OCI-LY3 (cell line): ENCODE results near the gene CSF2.

Source experiments
- H2AFZ ChIP-seq: fragments of 200-600, 300-600 bp; shearing (Covaris generic); 2 replicates; pipeline ENCODE4 v1.6.0; 2014; ENCODE audit warnings: antibody characterized with exemption, low read depth, low read length
- H3K27ac ChIP-seq: fragments of 200-600, 300-600 bp; sonication (generic); 2 replicates; pipeline ENCODE4 v1.5.1; 2014; ENCODE audit warnings: mild to moderate bottlenecking, low read length, moderate library complexity, mixed read lengths
- H3K27me3 ChIP-seq: fragments of 200-600, 300-600 bp; sonication (generic); 2 replicates; pipeline ENCODE4 v1.6.1; 2014; ENCODE audit warnings: low read depth, low read length, mixed read lengths
- H3K36me3 ChIP-seq: fragments of 200-600, 300-600 bp; sonication (generic); replicated peaks from 2 replicates; pipeline ENCODE3; 2014; ENCODE audit warnings: low read depth, low read length, mixed read lengths
- H3K4me1 ChIP-seq: fragments of 300-600, 200-600 bp; sonication (generic); 2 replicates; pipeline ENCODE4 v1.6.1; 2014; ENCODE audit warnings: low read length, mixed read lengths
- H3K4me2 ChIP-seq: fragments of 200-600, 300-600 bp; sonication (generic); 2 replicates; pipeline ENCODE4 v1.6.1; 2014; ENCODE audit warnings: low read length, mixed read lengths
- H3K4me3 ChIP-seq: fragments of 300-600, 200-600 bp; sonication (generic); 2 replicates; pipeline ENCODE4 v1.5.1; 2014; ENCODE audit warnings: antibody characterized with exemption, mild to moderate bottlenecking, low read length, moderate library complexity
- H3K79me2 ChIP-seq: fragments of 300-600, 200-600 bp; shearing (Covaris generic); 2 replicates; pipeline ENCODE4 v1.6.1; 2014; ENCODE audit warnings: mild to moderate bottlenecking, low read length, mixed read lengths
- H3K9ac ChIP-seq: fragments of 300-600, 200-600 bp; shearing (Covaris generic); 2 replicates; pipeline ENCODE4 v1.6.0; 2014; ENCODE audit warnings: mild to moderate bottlenecking, low read length, moderate library complexity
- H3K9me3 ChIP-seq: fragments of 200-600, 300-600 bp; shearing (Covaris generic); 2 replicates; pipeline ENCODE4 v1.6.1; 2014; ENCODE audit warnings: low read length, mixed read lengths; ENCODE audit not compliant: insufficient read depth
- H4K20me1 ChIP-seq: fragments of 200-600, 300-600 bp; sonication (generic); 2 replicates; pipeline ENCODE4 v1.6.1; 2016; ENCODE audit warnings: low read length, mixed read lengths; ENCODE audit not compliant: insufficient read depth
- CTCF ChIP-seq: fragments of 200-600, 300-600 bp; sonication (generic); IDR thresholded peaks from 2 replicates; pipeline ENCODE4 v1.5.1; 2014; ENCODE audit warnings: antibody characterized with exemption, low read length, low read depth
- EZH2phosphoT487 ChIP-seq: fragments of 200-600 bp; shearing (Covaris generic); IDR thresholded peaks from 2 replicates; pipeline ENCODE4 v1.6.1; 2018; ENCODE audit warnings: antibody characterized with exemption, mixed run types, low read depth

The CSF2 gene

GRCh38 chr5:132026516-132027008 is 47.0 kb upstream of the CSF2 start:
- no peak overlapping the region for H3K9ac ChIP-seq
- H3K79me2 ChIP-seq, result no peaks in the 10 kb centered on the region
- H3K27me3 ChIP-seq, result peaks cover 44% of the 10 kb centered on the region
- H3K4me2 ChIP-seq, result no peak overlapping the region
- H3K36me3 ChIP-seq, result no peaks in the 10 kb centered on the region
- TF ChIP-seq EZH2phosphoT487 (no peak), CTCF (no peak)
- H2AFZ ChIP-seq, result no peak overlapping the region
- H3K4me1 ChIP-seq, result no peaks in the 10 kb centered on the region
- no peak overlapping the region for H3K27ac ChIP-seq
- no peak overlapping the region for H3K4me3 ChIP-seq
- no peaks in the 10 kb centered on the region for H4K20me1 ChIP-seq
- H3K9me3 ChIP-seq, result no peaks in the 10 kb centered on the region

DNA sequence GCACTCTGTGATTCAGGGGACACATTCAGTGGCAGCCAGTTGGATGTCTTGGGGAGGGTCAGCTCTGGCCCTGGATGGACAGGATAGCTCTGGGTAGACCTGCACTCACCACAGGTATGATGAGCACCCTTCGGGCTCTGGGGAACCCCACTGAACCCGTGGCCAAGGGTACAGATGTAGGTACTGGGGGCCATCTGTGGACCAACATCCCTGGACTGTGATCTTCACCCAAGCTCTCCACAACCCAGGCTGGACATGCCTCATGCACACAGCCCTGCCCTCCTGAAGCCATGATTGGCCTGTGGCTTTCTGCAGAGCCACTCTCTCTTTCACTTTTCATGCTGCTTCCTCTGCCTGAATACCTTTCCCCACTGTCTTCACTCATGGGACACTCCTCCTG is 46.6 kb upstream of the CSF2 start:
- Histone ChIP-seq H4K20me1 (no peaks in the 10 kb centered on the region), H3K27me3 (peaks cover 41% of the 10 kb centered on the region), H3K4me2 (no peak overlapping the region), H2AFZ (no peak overlapping the region), H3K79me2 (no peaks in the 10 kb centered on the region), H3K36me3 (no peaks in the 10 kb centered on the region), H3K4me3 (no peak overlapping the region), H3K9ac (no peak overlapping the region), H3K27ac (no peak overlapping the region), H3K4me1 (no peaks in the 10 kb centered on the region), H3K9me3 (no peaks in the 10 kb centered on the region)
- TF ChIP-seq CTCF (no peak), EZH2phosphoT487 (no peak)

DNA sequence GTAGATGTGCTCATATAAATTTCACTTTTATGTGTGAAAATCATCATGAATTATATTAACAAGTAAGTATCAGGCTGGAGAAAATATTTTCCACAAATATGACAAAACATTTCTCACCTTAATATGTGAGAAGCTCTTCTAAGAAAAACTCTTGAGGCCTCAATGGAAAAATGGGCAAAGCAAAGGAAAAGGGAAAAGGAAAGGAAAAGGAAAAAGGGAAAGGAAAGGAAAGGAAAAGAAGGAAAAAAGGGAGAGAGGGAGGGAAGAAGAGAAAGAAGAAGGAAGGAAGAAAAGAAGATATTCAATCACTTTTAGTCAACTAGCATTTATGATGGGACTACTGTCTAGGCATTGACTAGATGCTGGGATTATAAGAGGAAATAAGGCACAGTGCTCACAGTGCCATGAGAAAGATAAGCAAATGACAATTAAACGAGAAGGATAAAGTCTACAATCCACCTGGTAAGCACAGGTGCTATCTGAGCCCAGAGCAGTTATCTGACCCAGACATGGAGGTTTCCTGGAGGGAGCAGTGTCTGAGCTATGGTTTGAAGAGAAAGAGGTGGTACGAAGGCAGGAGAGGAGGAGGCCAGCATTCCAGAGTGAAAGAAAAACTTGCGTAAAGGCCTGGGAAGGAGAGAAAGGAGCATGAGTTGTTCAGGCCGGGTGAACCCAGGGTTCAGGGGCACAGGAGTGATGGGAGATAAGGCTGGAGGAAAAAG is 43.8 kb upstream of the CSF2 start:
- Histone ChIP-seq H3K79me2 (no peaks in the 10 kb centered on the region), H3K36me3 (no peaks in the 10 kb centered on the region), H4K20me1 (no peaks in the 10 kb centered on the region), H2AFZ (no peak overlapping the region), H3K4me3 (no peak overlapping the region), H3K9me3 (no peaks in the 10 kb centered on the region), H3K4me2 (no peak overlapping the region), H3K9ac (no peak overlapping the region), H3K27ac (no peak overlapping the region), H3K27me3 (peaks cover 24% of the 10 kb centered on the region), H3K4me1 (no peaks in the 10 kb centered on the region)
- TF ChIP-seq CTCF (no peak), EZH2phosphoT487 (no peak)

DNA sequence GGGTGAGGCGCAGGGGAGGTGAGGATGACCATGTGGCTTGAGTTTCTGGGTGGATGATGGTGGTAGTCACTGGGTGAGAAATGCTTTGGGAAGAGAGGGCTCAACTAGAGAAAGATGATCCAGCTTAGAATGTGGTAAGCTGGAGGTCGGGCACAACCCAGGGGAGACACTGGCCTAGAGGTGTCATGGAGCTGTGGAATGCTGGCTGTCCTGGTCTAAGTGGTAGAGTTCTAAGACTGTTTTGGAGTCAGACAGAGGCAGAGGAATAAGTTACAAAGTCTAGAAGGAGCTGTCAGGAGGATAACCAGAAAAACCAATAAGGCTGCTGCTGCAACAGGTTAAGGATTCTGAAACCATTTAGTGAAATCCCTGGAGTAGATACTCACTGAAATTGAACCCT is 43.0 kb upstream of the CSF2 start:
- no peaks in the 10 kb centered on the region for H4K20me1 ChIP-seq
- H3K4me2 ChIP-seq, result no peak overlapping the region
- H3K4me1 ChIP-seq, result no peaks in the 10 kb centered on the region
- H2AFZ ChIP-seq, result no peak overlapping the region
- no peak overlapping the region for H3K4me3 ChIP-seq
- H3K36me3 ChIP-seq, result no peaks in the 10 kb centered on the region
- no peaks in the 10 kb centered on the region for H3K9me3 ChIP-seq
- H3K27me3 ChIP-seq, result peaks cover 18% of the 10 kb centered on the region
- no peak for TF ChIP-seq CTCF
- TF ChIP-seq EZH2phosphoT487, result no peak
- H3K27ac ChIP-seq, result no peak overlapping the region
- H3K79me2 ChIP-seq, result no peaks in the 10 kb centered on the region
- H3K9ac ChIP-seq, result no peak overlapping the region
